NCI-H345 treated with DMSO at 0.1 percent for 48 hours (cell line): ENCODE measurements around the gene MFNG.

Experiments used
- DNase-seq: peaks from one replicate; lab custom pipeline; 2025; ENCODE audit not compliant: unreplicated experiment; lab: John Stamatoyannopoulos, UW

The MFNG gene

GRCh38 chr22:37497062-37497599, 10.9 kb upstream of the MFNG start:
- no peak for DNase-seq

GRCh38 chr22:37496651-37497050, 10.5 kb upstream of the MFNG start:
- DNase-seq, result no peak

GRCh38 chr22:37493979-37494378, 7.8 kb upstream of the MFNG start:
- DNase-seq, result no peak

GRCh38 chr22:37492428-37493344, 6.5 kb upstream of the MFNG start:
- DNase-seq, result no peak

- no peak for DNase-seq
These were observed 5.6 kb upstream of the MFNG start for GRCh38 chr22:37491559-37492427.

- no peak for DNase-seq
These were observed 4.9 kb upstream of the MFNG start for GRCh38 chr22:37491106-37491505.

GRCh38 chr22:37489983-37490382, 3.8 kb upstream of the MFNG start:
- DNase-seq, result no peak

- no peak for DNase-seq
These were observed 2.4 kb upstream of the MFNG start for GRCh38 chr22:37488337-37489135.

GRCh38 chr22:37487571-37487970, 1.4 kb upstream of the MFNG start:
- DNase-seq, result no peak

GRCh38 chr22:37487129-37487528, 945 bp upstream of the MFNG start:
- DNase-seq, result no peak

- no peak for DNase-seq
These were observed 575 bp downstream of the MFNG start for GRCh38 chr22:37485395-37486223.

GRCh38 chr22:37484480-37485394, 1.4 kb downstream of the MFNG start:
- no peak for DNase-seq

- no peak for DNase-seq
These were observed 3.1 kb downstream of the MFNG start for GRCh38 chr22:37483050-37483449.

- DNase-seq, result no peak
These were observed 3.9 kb downstream of the MFNG start for GRCh38 chr22:37482244-37482643.

- no peak for DNase-seq
These were observed 4.8 kb downstream of the MFNG start for GRCh38 chr22:37481347-37481907.

- no peak for DNase-seq
These were observed 5.5 kb downstream of the MFNG start for GRCh38 chr22:37480387-37481346.

- no peak for DNase-seq
These were observed 7.0 kb downstream of the MFNG start for GRCh38 chr22:37479196-37479595.
